Smooth muscle cell (in vitro differentiated cells): ENCODE data around the gene SDF4. TPM values are rescaled to one million over a fixed set of nuclear protein-coding genes. Genes with fewer than 3 reads are reported as not detected.

Source experiments
- DNase-seq: peaks from one replicate; lab custom pipeline; 2025; ENCODE audit not compliant: unreplicated experiment; lab: John Stamatoyannopoulos, UW
- H2AFZ ChIP-seq: fragments of 200-600 bp; sonication (generic); 2 replicates; pipeline ENCODE4 v1.6.0; 2016; ENCODE audit warnings: antibody characterized with exemption, low read depth, mild to moderate bottlenecking
- H3F3A ChIP-seq: fragments of 200-600 bp; sonication (generic); 2 replicates; pipeline ENCODE4 v1.6.0; 2017; ENCODE audit warnings: antibody characterized with exemption, low read depth
- H3K27ac ChIP-seq: fragments of 200-600 bp; sonication (generic); 2 replicates; pipeline ENCODE4 v1.5.1; 2016; ENCODE audit warnings: low read depth, mild to moderate bottlenecking
- H3K27me3 ChIP-seq: fragments of 200-600 bp; sonication (generic); 2 replicates; pipeline ENCODE4 v1.6.1; 2016; ENCODE audit warnings: low read depth, mild to moderate bottlenecking
- H3K36me3 ChIP-seq: fragments of 200-600 bp; sonication (generic); 2 replicates; pipeline ENCODE4 v1.5.1; 2016; ENCODE audit warnings: low read depth
- H3K4me1 ChIP-seq: fragments of 200-600 bp; sonication (generic); 2 replicates; pipeline ENCODE4 v1.5.1; 2016; ENCODE audit warnings: low read depth
- H3K4me2 ChIP-seq: fragments of 200-600 bp; sonication (generic); 2 replicates; pipeline ENCODE4 v1.6.0; 2016; ENCODE audit warnings: mild to moderate bottlenecking
- H3K4me3 ChIP-seq: fragments of 200-600 bp; sonication (generic); 2 replicates; pipeline ENCODE4 v1.5.1; 2016; ENCODE audit warnings: mild to moderate bottlenecking
- H3K79me2 ChIP-seq: fragments of 200-600 bp; sonication (generic); 2 replicates; pipeline ENCODE4 v1.6.0; 2016; ENCODE audit warnings: low read depth, mild to moderate bottlenecking
- H3K9ac ChIP-seq: fragments of 200-600 bp; sonication (generic); 2 replicates; pipeline ENCODE4 v1.6.0; 2016; ENCODE audit warnings: low read depth
- H3K9me3 ChIP-seq: fragments of 200-600 bp; sonication (generic); replicated peaks from 2 replicates; pipeline ENCODE4 v1.5.1; 2016; ENCODE audit warnings: low read depth
- H4K20me1 ChIP-seq: fragments of 200-600 bp; sonication (generic); 2 replicates; pipeline ENCODE4 v1.6.0; 2016; ENCODE audit warnings: low read depth
- CTCF ChIP-seq: fragments of 200-600 bp; sonication (generic); IDR thresholded peaks from 2 replicates; pipeline ENCODE4 v1.5.1; 2017; ENCODE audit warnings: borderline replicate concordance, mild to moderate bottlenecking, antibody characterized with exemption; ENCODE audit not compliant: insufficient read depth, poor library complexity, severe bottlenecking
- WGBS: methylation state at CpG from one replicate; pipeline ENCODE4 v1.1.7; 2016; ENCODE audit warnings: low lambda C conversion rate; 5-methylcytosine and 5-hydroxymethylcytosine counted together
- polyA plus RNA-seq: library from polyadenylated mRNA; unstranded; fragments of >200 nt; fragmentation: Nextera tagmentation; extraction: Ambion mirVana; gene quantifications from 2 replicates; pipeline ENCODE4 v1.2.1, GENCODE V29; 2016
- total RNA-seq: library from RNA; depleted of rRNA; stranded (reverse); fragments of >200 nt; gene quantifications from 2 replicates; pipeline ENCODE4 v1.2.3, GENCODE V29; 2014

Gene SDF4
- total and polyA plus RNA-seq, 2 experiments from 2014 or later = 94.9 to 263 TPM

- no peaks in the 10 kb centered on the region for H3K36me3 ChIP-seq
- no peak overlapping the region for H3K27ac ChIP-seq
- H2AFZ ChIP-seq = no peak overlapping the region
- no peak for DNase-seq
- TF ChIP-seq CTCF = no peak
- H3K9ac ChIP-seq = no peak overlapping the region
- no peaks in the 10 kb centered on the region for H3K9me3 ChIP-seq
- H3K4me1 ChIP-seq = peaks cover 9% of the 10 kb centered on the region
- no peaks in the 10 kb centered on the region for H3K79me2 ChIP-seq
- no peak overlapping the region for H3K4me3 ChIP-seq
- WGBS = 97% methylated on average over 18 of the region's 23 CpGs
- H3K4me2 ChIP-seq = no peak overlapping the region
- no peaks in the 10 kb centered on the region for H3F3A ChIP-seq
- H3K27me3 ChIP-seq = no peaks in the 10 kb centered on the region
- H4K20me1 ChIP-seq = peaks cover 17% of the 10 kb centered on the region
These were observed 13.5 kb upstream of the SDF4 start for GRCh38 chr1:1245178-1245816.

GRCh38 chr1:1244192-1244811, 12.5 kb upstream of the SDF4 start:
- Histone ChIP-seq H3K79me2 (no peaks in the 10 kb centered on the region), H2AFZ (no peak overlapping the region), H3K4me3 (no peak overlapping the region), H3K27me3 (no peaks in the 10 kb centered on the region), H3K36me3 (no peaks in the 10 kb centered on the region), H4K20me1 (peaks cover 17% of the 10 kb centered on the region), H3K27ac (no peak overlapping the region), H3K9ac (no peak overlapping the region), H3K4me1 (peaks cover 9% of the 10 kb centered on the region), H3F3A (no peaks in the 10 kb centered on the region), H3K9me3 (no peaks in the 10 kb centered on the region), H3K4me2 (no peak overlapping the region)
- DNase-seq = no peak
- WGBS = 93% methylated on average over 28 of the region's 30 CpGs
- TF ChIP-seq CTCF = no peak

- Histone ChIP-seq H3K4me3 (no peak overlapping the region), H3K27ac (no peak overlapping the region), H4K20me1 (peaks cover 17% of the 10 kb centered on the region), H3K9me3 (no peaks in the 10 kb centered on the region), H3K36me3 (no peaks in the 10 kb centered on the region), H3K27me3 (no peaks in the 10 kb centered on the region), H2AFZ (no peak overlapping the region), H3F3A (no peaks in the 10 kb centered on the region), H3K4me1 (peaks cover 9% of the 10 kb centered on the region), H3K4me2 (no peak overlapping the region), H3K79me2 (no peaks in the 10 kb centered on the region), H3K9ac (no peak overlapping the region)
- no peak for DNase-seq
- no peak for TF ChIP-seq CTCF
- 77% methylated on average over 18 of the region's 23 CpGs for WGBS
These were observed 12.0 kb upstream of the SDF4 start for GRCh38 chr1:1243807-1244191.

- no peaks in the 10 kb centered on the region for H3F3A ChIP-seq
- H2AFZ ChIP-seq = no peak overlapping the region
- H3K36me3 ChIP-seq = no peaks in the 10 kb centered on the region
- H3K4me1 ChIP-seq = peaks cover 9% of the 10 kb centered on the region
- no peaks in the 10 kb centered on the region for H3K27me3 ChIP-seq
- H3K4me3 ChIP-seq = no peak overlapping the region
- H3K79me2 ChIP-seq = no peaks in the 10 kb centered on the region
- H4K20me1 ChIP-seq = peaks cover 17% of the 10 kb centered on the region
- no peak overlapping the region for H3K9ac ChIP-seq
- no peak for TF ChIP-seq CTCF
- H3K4me2 ChIP-seq = no peak overlapping the region
- DNase-seq = no peak
- 98% methylated on average over 16 of the region's 23 CpGs for WGBS
- no peaks in the 10 kb centered on the region for H3K9me3 ChIP-seq
- H3K27ac ChIP-seq = no peak overlapping the region
These were observed 11.5 kb upstream of the SDF4 start for GRCh38 chr1:1243266-1243660.
